ENCODE data around the gene GHR.

The GHR gene

GRCh38 chr5:42494414-42494813, 71.2 kb downstream of the GHR start:
- no peak for TF ChIP-seq CTCF (IDR thresholded peaks at IDR 0.05; ENCODE audit: extremely low read depth, insufficient read depth, missing control alignments)
- no peak for DNase-seq (ENCODE audit: low spot score)
- in situ Hi-C loops (cut with MboI; ENCODE audit: low pct_unique_long_range_greater_than_20kb, low sequenced_read_pairs, unreplicated experiment): no loop called here

DNA sequence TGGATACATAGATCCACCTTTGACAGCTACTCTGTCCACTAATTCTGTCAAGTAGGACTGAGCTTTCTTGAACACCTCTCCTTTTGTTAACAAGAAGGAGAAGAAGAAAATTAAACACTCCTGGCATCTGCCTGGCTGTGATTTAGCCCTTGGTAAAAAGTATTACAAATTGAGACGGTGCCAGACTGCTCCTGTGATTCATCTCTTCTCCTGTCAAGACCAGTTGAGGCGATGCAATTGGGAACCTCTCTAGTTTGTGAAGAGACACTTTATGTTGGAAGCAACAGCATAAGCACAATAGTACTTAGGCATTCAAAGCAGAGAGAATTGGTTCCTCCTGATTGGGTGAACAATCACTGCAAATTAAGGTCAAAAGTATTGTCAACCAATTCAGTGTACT, 72.7 kb downstream of the GHR start:
- no peak for DNase-seq (ENCODE audit: low spot score)
- in situ Hi-C loops (cut with MboI; ENCODE audit: low pct_unique_long_range_greater_than_20kb, low sequenced_read_pairs, unreplicated experiment): no loop called here
- no peak for TF ChIP-seq CTCF (IDR thresholded peaks at IDR 0.05; ENCODE audit: extremely low read depth, insufficient read depth, missing control alignments)

- DNase-seq (ENCODE audit: low spot score): no peak
- in situ Hi-C loops (cut with MboI; ENCODE audit: low pct_unique_long_range_greater_than_20kb, low sequenced_read_pairs, unreplicated experiment): no loop called here
- no peak for TF ChIP-seq CTCF (IDR thresholded peaks at IDR 0.05; ENCODE audit: extremely low read depth, insufficient read depth, missing control alignments)
Observed at GRCh38 chr5:42496397-42497156, 73.3 kb downstream of the GHR start.

DNA sequence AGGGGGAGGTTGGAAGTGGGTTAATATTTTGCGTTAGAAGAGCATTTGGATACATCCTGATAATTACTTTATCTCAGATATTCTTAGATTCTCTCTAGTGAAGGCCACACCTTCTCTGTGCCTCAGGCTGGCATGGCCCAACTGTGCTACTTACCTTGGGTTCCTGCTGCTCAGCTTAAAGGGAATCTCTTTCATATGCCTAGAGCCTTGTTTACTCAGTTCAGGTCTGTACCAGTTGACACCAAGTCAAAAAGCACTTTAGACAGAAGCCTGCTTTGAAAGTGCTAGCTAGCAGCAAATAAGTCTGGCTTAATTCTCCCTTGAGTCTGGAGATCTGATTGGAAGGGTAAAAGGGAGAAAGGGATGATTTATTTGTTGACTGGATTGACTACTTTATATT, 74.8 kb downstream of the GHR start:
- no peak for DNase-seq (ENCODE audit: low spot score)
- TF ChIP-seq CTCF (IDR thresholded peaks at IDR 0.05; ENCODE audit: extremely low read depth, insufficient read depth, missing control alignments): no peak
- in situ Hi-C loops (cut with MboI; ENCODE audit: low pct_unique_long_range_greater_than_20kb, low sequenced_read_pairs, unreplicated experiment): no loop called here

- no peak for DNase-seq (ENCODE audit: low spot score)
- no peak for TF ChIP-seq CTCF (IDR thresholded peaks at IDR 0.05; ENCODE audit: extremely low read depth, insufficient read depth, missing control alignments)
- in situ Hi-C loops (cut with MboI; ENCODE audit: low pct_unique_long_range_greater_than_20kb, low sequenced_read_pairs, unreplicated experiment): no loop called here
Observed at GRCh38 chr5:42499016-42499415, 75.8 kb downstream of the GHR start.

DNA sequence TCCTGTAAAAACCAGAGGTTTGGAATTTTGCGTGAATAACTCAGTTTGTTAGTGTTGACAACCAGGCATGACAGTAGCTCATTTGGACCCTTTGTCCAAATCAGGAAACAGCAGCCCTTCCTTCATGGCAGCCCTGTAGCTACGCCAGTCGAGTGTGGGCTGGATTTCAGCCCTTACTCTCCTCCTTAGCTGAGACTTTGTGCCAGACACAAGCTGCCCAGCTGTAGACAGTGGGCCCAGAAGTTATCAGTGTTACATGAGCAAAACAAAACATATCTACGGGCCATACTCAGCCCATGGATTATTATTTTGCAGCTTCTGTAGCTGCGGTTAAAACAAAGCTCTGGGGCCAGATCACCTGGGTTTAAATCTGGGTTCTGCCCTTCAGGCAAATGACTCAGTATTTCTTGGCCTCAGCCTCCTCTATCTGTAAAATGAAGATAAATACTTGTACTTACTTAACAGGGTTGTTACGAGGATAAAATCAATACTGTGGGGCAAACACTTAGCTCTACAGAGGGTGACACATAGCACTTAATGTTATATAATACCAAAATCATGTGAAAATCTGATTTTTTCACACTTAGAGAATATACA, 76.9 kb downstream of the GHR start:
- in situ Hi-C loops (cut with MboI; ENCODE audit: low pct_unique_long_range_greater_than_20kb, low sequenced_read_pairs, unreplicated experiment): no loop called here
- DNase-seq (ENCODE audit: low spot score): no peak
- TF ChIP-seq CTCF (IDR thresholded peaks at IDR 0.05; ENCODE audit: extremely low read depth, insufficient read depth, missing control alignments): no peak

All from GM13977 (cell line).